HepG2 (cell line): Measurements from ENCODE around the gene STAT1. TPM values are rescaled to one million over a fixed set of nuclear protein-coding genes. Genes with fewer than 3 reads are reported as not detected.

Source experiments
- AGO2 ChIP-seq: fragments of 200-400 bp; formaldehyde crosslinking; optimal IDR thresholded peaks from 2 replicates; pipeline ENCODE3; 2017; ENCODE audit warnings: mild to moderate bottlenecking, low read depth, low read length, moderate library complexity
- ATF6 ChIP-seq: sonication (generic); formaldehyde crosslinking; conservative IDR thresholded peaks from 2 replicates; pipeline ENCODE4 v1.4.0; 2020; ENCODE audit warnings: missing genetic modification reagents
- CREM ChIP-seq, 2 experiments: sonication (generic) in 1 of 2; formaldehyde crosslinking in 1 of 2; IDR thresholded peaks; 2 replicates each; pipeline versions ENCODE4 v1.4.0 to v1.6.1; 2016 to 2020; ENCODE audit warnings: antibody characterized with exemption in 1 of 2, mild to moderate bottlenecking in 1 of 2, missing genetic modification reagents in 1 of 2
- GPN1 ChIP-seq: sonication (generic); formaldehyde crosslinking; IDR thresholded peaks from 2 replicates; pipeline ENCODE4 v1.5.1; 2020; ENCODE audit warnings: missing genetic modification reagents, borderline replicate concordance
- HNRNPL ChIP-seq: fragments of 200-400 bp; formaldehyde crosslinking; IDR thresholded peaks from 2 replicates; pipeline ENCODE4 v1.6.1; 2017; ENCODE audit warnings: mild to moderate bottlenecking, low read depth, low read length
- MAFF ChIP-seq: IDR thresholded peaks from 2 replicates; pipeline ENCODE4 v1.6.1; 2011; ENCODE audit warnings: low read depth, low read length, improper control_type of control experiment
- MAZ ChIP-seq, 2 experiments: sonication (generic) in 1 of 2; formaldehyde crosslinking in 1 of 2; IDR thresholded peaks; 2 replicates each; pipeline versions ENCODE4 v1.5.0 to v1.6.1; 2012 to 2020; ENCODE audit warnings: low read depth in 2 of 2, mild to moderate bottlenecking in 2 of 2, borderline replicate concordance in 1 of 2, improper control_type of control experiment in 1 of 2, low read length in 1 of 2, missing genetic modification reagents in 1 of 2, moderate library complexity in 1 of 2
- MTA1 ChIP-seq: sonication (generic); formaldehyde crosslinking; IDR thresholded peaks from 2 replicates; pipeline ENCODE4 v1.4.0; 2020; ENCODE audit warnings: missing genetic modification reagents, mild to moderate bottlenecking, borderline replicate concordance
- PAX8 ChIP-seq: sonication (generic); formaldehyde crosslinking; IDR thresholded peaks from 2 replicates; pipeline ENCODE4 v1.8.0; 2022; ENCODE audit warnings: mild to moderate bottlenecking, missing genetic modification reagents, borderline replicate concordance
- RAD21 ChIP-seq: fragments of 450-650 bp; formaldehyde crosslinking; IDR thresholded peaks from 2 replicates; pipeline ENCODE4 v1.5.0; 2020; ENCODE audit warnings: mild to moderate bottlenecking
- TCF7L2 ChIP-seq: IDR thresholded peaks from 2 replicates; pipeline ENCODE4 v1.6.1; 2011; ENCODE audit warnings: mild to moderate bottlenecking, low read depth, low read length, moderate library complexity
- TP53 ChIP-seq: sonication (generic); formaldehyde crosslinking; conservative IDR thresholded peaks from 2 replicates; pipeline ENCODE4 v1.4.0; 2020; ENCODE audit warnings: missing genetic modification reagents
- ZC3H4 ChIP-seq: sonication (generic); formaldehyde crosslinking; IDR thresholded peaks from 2 replicates; pipeline ENCODE4 v1.4.0; 2020; ENCODE audit warnings: missing genetic modification reagents, borderline replicate concordance
- ZMYM4 ChIP-seq: sonication (generic); formaldehyde crosslinking; IDR thresholded peaks from 2 replicates; pipeline ENCODE4 v1.8.1; 2023; ENCODE audit warnings: mild to moderate bottlenecking, missing genetic modification reagents
- ZNF12 ChIP-seq: sonication (generic); formaldehyde crosslinking; IDR thresholded peaks from 2 replicates; pipeline ENCODE4 v1.5.0; 2020; ENCODE audit warnings: missing genetic modification reagents
- ZNF207 ChIP-seq: fragments of 450-650 bp; IDR thresholded peaks from 2 replicates; pipeline ENCODE4 v1.6.1; 2016; ENCODE audit warnings: antibody characterized with exemption, borderline replicate concordance
- ZNF367 ChIP-seq: sonication (generic); formaldehyde crosslinking; IDR thresholded peaks from 2 replicates; pipeline ENCODE4 v1.4.0; 2020; ENCODE audit warnings: missing genetic modification reagents, borderline replicate concordance
- ZNF782 ChIP-seq: sonication (generic); formaldehyde crosslinking; IDR thresholded peaks from 2 replicates; pipeline ENCODE4 v1.4.0; 2020; ENCODE audit warnings: missing genetic modification reagents, mild to moderate bottlenecking, borderline replicate concordance
- ZSCAN29 ChIP-seq: sonication (generic); formaldehyde crosslinking; conservative IDR thresholded peaks from 2 replicates; pipeline ENCODE4 v1.4.0; 2020; ENCODE audit warnings: mild to moderate bottlenecking, missing genetic modification reagents
- polyA plus RNA-seq, 8 experiments: library from polyadenylated mRNA; depleted of rRNA in 3 of 8; stranded (reverse) in 7 of 8; unstranded in 1 of 8; fragments of >200 nt; fragmentation: Illumina TruSeq in 4 of 8; extraction: Trizol in 4 of 8; gene quantifications; 2 replicates each; pipeline versions ENCODE4 v1.2.1 to v1.2.3, GENCODE V29; 2011 to 2016; ENCODE audit warnings: low read depth in 4 of 8, missing spikeins in 1 of 8, mixed read lengths in 1 of 8; ENCODE audit not compliant: insufficient read depth in 1 of 8
- total RNA-seq, 5 experiments: library from RNA; depleted of rRNA; stranded (reverse); fragments of >200 nt; fragmentation: Illumina TruSeq; extraction: Trizol; gene quantifications; 2 replicates each; pipeline ENCODE4 v1.2.3, GENCODE V29; 2016; ENCODE audit warnings: low read depth in 1 of 5
- TF ChIP-seq, protein P1 (sequence below): sonication (generic); formaldehyde crosslinking; IDR thresholded peaks from 2 replicates; pipeline ENCODE4 v1.9.0; 2021; ENCODE audit warnings: missing genetic modification reagents, borderline replicate concordance
- TF ChIP-seq, protein P2 (sequence below): sonication (generic); formaldehyde crosslinking; IDR thresholded peaks from 2 replicates; pipeline ENCODE4 v1.8.0; 2022; ENCODE audit warnings: missing genetic modification reagents, mild to moderate bottlenecking, borderline replicate concordance

The STAT1 gene
- total and polyA plus RNA-seq, 2 of the 13 experiments (the other 11 are each of a cell fraction or from before 2014, with no cell fraction given), result 21.8 to 59.6 TPM

DNA sequence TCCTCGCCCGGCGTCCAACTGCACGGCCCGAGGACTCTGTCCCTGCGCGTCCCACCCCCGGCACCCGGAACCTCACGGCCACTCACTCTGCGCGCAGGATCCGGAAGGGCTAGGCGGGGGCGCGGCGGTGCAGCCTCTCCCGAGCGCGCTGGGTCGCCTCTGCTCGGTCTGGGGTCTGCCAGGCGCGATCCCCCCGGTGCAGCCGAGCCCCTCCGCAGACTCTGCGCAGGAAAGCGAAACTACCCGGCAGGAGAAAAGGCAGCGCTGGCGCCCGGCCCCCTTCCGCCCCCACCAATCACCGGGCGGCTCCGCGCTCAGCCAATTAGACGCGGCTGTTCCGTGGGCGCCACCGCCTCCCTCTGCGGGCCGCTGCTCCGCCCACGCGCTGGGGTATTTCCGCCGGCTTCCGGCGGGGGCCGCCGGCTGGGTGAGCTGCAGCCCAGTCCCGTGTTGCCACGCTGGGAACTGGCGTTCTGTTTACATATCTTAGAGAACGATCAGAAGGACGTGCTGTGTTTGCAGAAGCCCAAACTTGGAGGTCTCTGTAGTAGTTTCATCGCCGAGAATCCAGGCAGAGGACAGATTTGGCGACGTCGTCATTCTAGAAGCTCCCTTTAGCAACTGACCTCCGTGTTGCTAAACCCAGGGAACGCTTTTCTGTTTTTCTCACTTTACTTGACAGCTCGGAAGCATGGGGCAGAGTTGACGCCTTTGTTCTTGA, at the start of gene STAT1 (continued):
- peak; percentile 55; the same call in 1 of the 2 replicates for TF ChIP-seq ZNF12 (CRISPR knock-in tag)
- TF ChIP-seq MAZ (IDR thresholded peaks at IDR 0.05; ENCODE audit: borderline replicate concordance, low read depth, low read length), result peak; percentile 99
- TF ChIP-seq MAZ (CRISPR knock-in tag; IDR thresholded peaks at IDR 0.05; ENCODE audit: low read depth), result peak; percentile 96
- TF ChIP-seq AGO2, result peak; percentile 87
- TF ChIP-seq ZMYM4 (CRISPR knock-in tag), result peak; percentile 99
- no peak for TF ChIP-seq GPN1 (CRISPR knock-in tag)
- TF ChIP-seq MTA1, result peak; percentile 93; the same call in 1 of the 2 replicates
- TF ChIP-seq TP53 (CRISPR knock-in tag), result peak; percentile 36; the same call in 1 of the 2 replicates
- TF ChIP-seq TCF7L2, result no peak
- TF ChIP-seq ZNF367 (CRISPR knock-in tag), result no peak
- TF ChIP-seq, protein P1, sequence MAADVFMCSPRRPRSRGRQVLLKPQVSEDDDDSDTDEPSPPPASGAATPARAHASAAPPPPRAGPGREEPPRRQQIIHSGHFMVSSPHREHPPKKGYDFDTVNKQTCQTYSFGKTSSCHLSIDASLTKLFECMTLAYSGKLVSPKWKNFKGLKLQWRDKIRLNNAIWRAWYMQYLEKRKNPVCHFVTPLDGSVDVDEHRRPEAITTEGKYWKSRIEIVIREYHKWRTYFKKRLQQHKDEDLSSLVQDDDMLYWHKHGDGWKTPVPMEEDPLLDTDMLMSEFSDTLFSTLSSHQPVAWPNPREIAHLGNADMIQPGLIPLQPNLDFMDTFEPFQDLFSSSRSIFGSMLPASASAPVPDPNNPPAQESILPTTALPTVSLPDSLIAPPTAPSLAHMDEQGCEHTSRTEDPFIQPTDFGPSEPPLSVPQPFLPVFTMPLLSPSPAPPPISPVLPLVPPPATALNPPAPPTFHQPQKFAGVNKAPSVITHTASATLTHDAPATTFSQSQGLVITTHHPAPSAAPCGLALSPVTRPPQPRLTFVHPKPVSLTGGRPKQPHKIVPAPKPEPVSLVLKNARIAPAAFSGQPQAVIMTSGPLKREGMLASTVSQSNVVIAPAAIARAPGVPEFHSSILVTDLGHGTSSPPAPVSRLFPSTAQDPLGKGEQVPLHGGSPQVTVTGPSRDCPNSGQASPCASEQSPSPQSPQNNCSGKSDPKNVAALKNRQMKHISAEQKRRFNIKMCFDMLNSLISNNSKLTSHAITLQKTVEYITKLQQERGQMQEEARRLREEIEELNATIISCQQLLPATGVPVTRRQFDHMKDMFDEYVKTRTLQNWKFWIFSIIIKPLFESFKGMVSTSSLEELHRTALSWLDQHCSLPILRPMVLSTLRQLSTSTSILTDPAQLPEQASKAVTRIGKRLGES (CRISPR knock-in tag), result no peak
- no peak for TF ChIP-seq ZC3H4 (CRISPR knock-in tag)
- TF ChIP-seq RAD21 (CRISPR knock-in tag), result peak; percentile 66
- peak; percentile 1; the same call in 1 of the 2 replicates for TF ChIP-seq MAFF
- TF ChIP-seq CREM (IDR thresholded peaks at IDR 0.05), result peak; percentile 41; the same call in 1 of the 2 replicates
- TF ChIP-seq CREM (CRISPR knock-in tag; IDR thresholded peaks at IDR 0.05), result no peak
- TF ChIP-seq, protein P2, sequence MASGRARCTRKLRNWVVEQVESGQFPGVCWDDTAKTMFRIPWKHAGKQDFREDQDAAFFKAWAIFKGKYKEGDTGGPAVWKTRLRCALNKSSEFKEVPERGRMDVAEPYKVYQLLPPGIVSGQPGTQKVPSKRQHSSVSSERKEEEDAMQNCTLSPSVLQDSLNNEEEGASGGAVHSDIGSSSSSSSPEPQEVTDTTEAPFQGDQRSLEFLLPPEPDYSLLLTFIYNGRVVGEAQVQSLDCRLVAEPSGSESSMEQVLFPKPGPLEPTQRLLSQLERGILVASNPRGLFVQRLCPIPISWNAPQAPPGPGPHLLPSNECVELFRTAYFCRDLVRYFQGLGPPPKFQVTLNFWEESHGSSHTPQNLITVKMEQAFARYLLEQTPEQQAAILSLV, result peak; percentile 98
- no peak for TF ChIP-seq ATF6
- peak; percentile 94 for TF ChIP-seq ZNF782 (CRISPR knock-in tag)
- no peak for TF ChIP-seq ZNF207
- TF ChIP-seq ZSCAN29 (CRISPR knock-in tag), result peak; percentile 88
- TF ChIP-seq PAX8 (CRISPR knock-in tag), result no peak
- peak; percentile 43; the same call in 1 of the 2 replicates for TF ChIP-seq HNRNPL
